GM18909 (cell line): Measurements from ENCODE around the gene ERICH6.
"Not testable (repeated sequence)": the region's sequence is repeated elsewhere in the genome, so short reads cannot be mapped to it uniquely, and the experiment has no call there.

Experiments used
- ATAC-seq: cut with Tn5 transposase; IDR thresholded peaks from one replicate; pipeline ENCODE4 v1.9.1; 2021; ENCODE audit warnings: mild to moderate bottlenecking; ENCODE audit not compliant: unreplicated experiment, poor library complexity

Gene ERICH6

GRCh38 chr3:150623945-150624344 lies 79.8 kb downstream of the ERICH6 start:
- ATAC-seq, result no peak

GRCh38 chr3:150622955-150623354 lies 80.8 kb downstream of the ERICH6 start:
- ATAC-seq, result not testable (repeated sequence)

- no peak for ATAC-seq
These were observed 83.6 kb downstream of the ERICH6 start for GRCh38 chr3:150620002-150620689.

- no peak for ATAC-seq
These were observed 89.8 kb downstream of the ERICH6 start for GRCh38 chr3:150613709-150614480.

GRCh38 chr3:150613034-150613433 lies 90.7 kb downstream of the ERICH6 start:
- no peak for ATAC-seq

GRCh38 chr3:150612494-150612893 lies 91.2 kb downstream of the ERICH6 start:
- no peak for ATAC-seq

- ATAC-seq, result no peak
These were observed 92.1 kb downstream of the ERICH6 start for GRCh38 chr3:150611666-150612065.

GRCh38 chr3:150610785-150611184 lies 92.9 kb downstream of the ERICH6 start:
- no peak for ATAC-seq

GRCh38 chr3:150609988-150610387 lies 93.7 kb downstream of the ERICH6 start:
- ATAC-seq, result no peak
